IMR-90 (cell line): Measurements from ENCODE around the gene GPR152. TPM values are rescaled to one million over a fixed set of nuclear protein-coding genes. Genes with fewer than 3 reads are reported as not detected.
"Not testable (repeated sequence)": the region's sequence is repeated elsewhere in the genome, so short reads cannot be mapped to it uniquely, and the experiment has no call there.

Experiments
- ATAC-seq: fragments of 200-7000 bp; cut with Tn5 transposase; 2 replicates; pipeline ENCODE4 v1.9.1; 2020; ENCODE audit warnings: low read depth, mild to moderate bottlenecking, moderate library complexity
- BruUV-seq: library from RNA; stranded (reverse); fragments of 400-500 nt; replicated peaks from 2 replicates; lab custom pipeline; 2021; lab: Mats Ljungman, UMichigan
- CTCF ChIA-PET: fragments of 300-600 bp; formaldehyde crosslinking; extraction: SDS; loops from one replicate; lab custom pipeline; 2021; ENCODE audit warnings: antibody characterized with exemption; lab: Yijun Ruan, JAX
- POLR2A ChIA-PET: fragments of 300-600 bp; sonication (Branson Sonifier 250); formaldehyde crosslinking; loops from one replicate; lab custom pipeline; 2022; ENCODE audit warnings: antibody characterized with exemption; ENCODE audit not compliant: unreplicated experiment; lab: Charles Lee
- DNase-seq: peaks from one replicate; pipeline ENCODE4 v3.0.0; 2013
- H2AFZ ChIP-seq: replicated peaks from 2 replicates; pipeline ENCODE3; 2013; ENCODE audit warnings: low read length, mild to moderate bottlenecking; ENCODE audit not compliant: poor library complexity
- H2AK5ac ChIP-seq: 2 replicates; pipeline ENCODE4 v1.6.1; 2013; ENCODE audit warnings: low read depth, low read length, inconsistent platforms
- H2AK9ac ChIP-seq: replicated peaks from 2 replicates; pipeline ENCODE3; 2013; ENCODE audit warnings: mild to moderate bottlenecking, low read depth, low read length, moderate library complexity; ENCODE audit not compliant: poor library complexity
- H2BK120ac ChIP-seq: 2 replicates; pipeline ENCODE4 v1.6.1; 2013; ENCODE audit warnings: low read depth, low read length, inconsistent platforms
- H2BK15ac ChIP-seq: 3 replicates; pipeline ENCODE4 v1.6.1; 2013; ENCODE audit warnings: low read depth, low read length, inconsistent platforms
- H2BK20ac ChIP-seq: 2 replicates; pipeline ENCODE4 v1.6.1; 2013; ENCODE audit warnings: low read depth, mild to moderate bottlenecking, inconsistent platforms, low read length, moderate library complexity
- H2BK5ac ChIP-seq: 2 replicates; pipeline ENCODE4 v1.6.1; 2013; ENCODE audit warnings: mild to moderate bottlenecking, low read depth, low read length, inconsistent platforms; ENCODE audit not compliant: poor library complexity, severe bottlenecking
- H3K14ac ChIP-seq: replicated peaks from 2 replicates; pipeline ENCODE4 v1.6.1; 2013; ENCODE audit warnings: low read depth, low read length, inconsistent platforms
- H3K18ac ChIP-seq: 2 replicates; pipeline ENCODE4 v1.6.1; 2013; ENCODE audit warnings: low read depth, low read length, control low read depth
- H3K23ac ChIP-seq: 2 replicates; pipeline ENCODE4 v1.6.1; 2013; ENCODE audit warnings: low read depth, low read length, inconsistent platforms
- H3K27ac ChIP-seq: 2 replicates; pipeline ENCODE4 v1.5.1; 2013; ENCODE audit warnings: mild to moderate bottlenecking, control low read depth, low read length; ENCODE audit not compliant: insufficient read depth
- H3K27me3 ChIP-seq: 2 replicates; pipeline ENCODE4 v1.6.1; 2013; ENCODE audit warnings: low read length; ENCODE audit not compliant: control insufficient read depth, insufficient read depth
- H3K36me3 ChIP-seq: 2 replicates; pipeline ENCODE4 v1.6.1; 2013; ENCODE audit warnings: low read length, mixed read lengths; ENCODE audit not compliant: control insufficient read depth, insufficient read depth
- H3K4ac ChIP-seq: 2 replicates; pipeline ENCODE4 v1.6.1; 2013; ENCODE audit warnings: low read depth, low read length, inconsistent platforms
- H3K4me1 ChIP-seq: 2 replicates; pipeline ENCODE4 v1.6.1; 2013; ENCODE audit warnings: low read length, mixed read lengths; ENCODE audit not compliant: control insufficient read depth, insufficient read depth
- H3K4me2 ChIP-seq: 2 replicates; pipeline ENCODE4 v1.6.1; 2013; ENCODE audit warnings: low read depth, mild to moderate bottlenecking, control low read depth, low read length, moderate library complexity
- H3K4me3 ChIP-seq: 2 replicates; pipeline ENCODE4 v1.5.1; 2013; ENCODE audit warnings: low read depth, mild to moderate bottlenecking, control low read depth, low read length, moderate library complexity; ENCODE audit not compliant: insufficient read depth
- H3K56ac ChIP-seq: 2 replicates; pipeline ENCODE4 v1.6.1; 2013; ENCODE audit warnings: low read length, inconsistent platforms; ENCODE audit not compliant: insufficient read depth; ENCODE audit errors: extremely low read depth
- H3K79me1 ChIP-seq, 2 experiments: 2 replicates each; pipeline ENCODE4 v1.6.1; 2013; ENCODE audit warnings: low read length in 2 of 2, inconsistent platforms in 1 of 2, low read depth in 1 of 2
- H3K9ac ChIP-seq: 2 replicates; pipeline ENCODE4 v1.6.1; 2013; ENCODE audit warnings: low read depth, low read length, control low read depth
- H3K9me1 ChIP-seq: 2 replicates; pipeline ENCODE4 v1.6.1; 2013; ENCODE audit warnings: low read length, inconsistent platforms; ENCODE audit not compliant: insufficient read depth
- H3K9me3 ChIP-seq: 2 replicates; pipeline ENCODE4 v1.6.1; 2013; ENCODE audit warnings: low read length; ENCODE audit not compliant: control insufficient read depth, insufficient read depth
- H4K20me1 ChIP-seq: 2 replicates; pipeline ENCODE4 v1.6.1; 2013; ENCODE audit warnings: low read length, inconsistent platforms; ENCODE audit not compliant: insufficient read depth
- H4K5ac ChIP-seq: 2 replicates; pipeline ENCODE4 v1.6.1; 2013; ENCODE audit warnings: mild to moderate bottlenecking, low read depth, low read length, control low read depth
- H4K8ac ChIP-seq, 2 experiments: 2 replicates each; pipeline ENCODE4 v1.6.1; 2013; ENCODE audit warnings: low read depth in 2 of 2, low read length in 2 of 2, control low read depth in 1 of 2, inconsistent platforms in 1 of 2
- H4K91ac ChIP-seq: 2 replicates; pipeline ENCODE4 v1.6.1; 2013; ENCODE audit warnings: low read depth, low read length, inconsistent platforms; ENCODE audit not compliant: insufficient read depth
- WGBS, 2 experiments: methylation state at CpG; one replicate each; pipeline versions ENCODE4 v1.1.5 to v1.1.7; 2013; ENCODE audit warnings: missing lambda C conversion rate in 2 of 2; ENCODE audit not compliant: insufficient read length in 1 of 2; ENCODE audit errors: extremely low coverage in 2 of 2; 5-methylcytosine and 5-hydroxymethylcytosine counted together
- dilution Hi-C: fragments of 300-500 bp; cut with HindIII; formaldehyde crosslinking; loops from one replicate; pipeline ENCODE4 v1.14.3; 2018; ENCODE audit warnings: low sequenced_read_pairs; ENCODE audit not compliant: unreplicated experiment
- in situ Hi-C: fragments of 300-500 bp; cut with MboI; formaldehyde crosslinking; loops from 3 replicates; pipeline ENCODE4 v1.14.3; 2019; ENCODE audit warnings: low sequenced_read_pairs, inconsistent platforms, mixed read lengths
- intact Hi-C: fragments of 100-400 bp; cut with micrococcal nuclease; formaldehyde crosslinking; loops from 2 replicates; pipeline ENCODE4 v1.10.0; 2022
- polyA plus RNA-seq, 3 experiments: library from polyadenylated mRNA; depleted of rRNA; stranded (reverse); fragments of >200 nt; gene quantifications; 2 replicates each; pipeline ENCODE4 v1.2.3, GENCODE V29; 2012; ENCODE audit warnings: low replicate concordance in 1 of 3
- total RNA-seq: library from RNA; depleted of rRNA; stranded (reverse); fragments of >200 nt; gene quantifications from 2 replicates; pipeline ENCODE4 v1.2.3, GENCODE V29; 2012

Gene GPR152
- total and polyA plus RNA-seq, 2 of the 4 experiments (the other 2 are of a cell fraction): not detected

DNA sequence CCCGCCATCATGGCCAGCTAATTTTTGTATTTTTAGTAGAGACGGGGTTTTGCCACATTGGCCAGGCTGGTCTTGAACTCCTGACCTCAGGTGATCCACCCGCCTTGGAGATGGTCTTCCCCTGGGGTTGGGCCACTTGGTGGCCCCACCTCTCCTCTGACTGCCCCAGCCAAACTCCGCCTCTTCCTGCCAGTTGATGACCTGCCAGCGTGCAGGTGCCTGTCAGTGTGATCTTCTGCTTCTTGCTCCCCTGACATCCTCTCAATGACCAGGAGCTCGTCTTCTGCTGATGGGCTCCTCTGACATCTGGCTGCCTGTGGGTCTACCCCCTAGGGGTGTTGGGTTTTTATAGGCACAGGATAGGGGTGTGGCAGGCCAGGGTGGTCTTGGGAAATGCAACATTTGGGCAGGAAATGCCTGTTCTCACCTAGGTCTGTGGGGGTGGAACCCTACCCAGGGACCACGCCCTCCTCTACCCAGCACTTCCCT lies 33.4 kb upstream of the GPR152 start:
- 86% methylated on average over 2 of the region's 7 CpGs; no CpG with 5 or more reads in 1 of the 2 experiments for WGBS, 2 experiments
- H2BK120ac ChIP-seq, H3K27ac ChIP-seq, DNase-seq, H2BK15ac ChIP-seq, POLR2A ChIA-PET, H2AK5ac ChIP-seq, H4K5ac ChIP-seq, dilution Hi-C loops, H3K4me3 ChIP-seq, H3K27me3 ChIP-seq, H3K9me3 ChIP-seq, H4K8ac ChIP-seq, in situ Hi-C loops, H2BK5ac ChIP-seq, CTCF ChIA-PET, H3K23ac ChIP-seq, H3K4ac ChIP-seq, H3K14ac ChIP-seq, H3K4me2 ChIP-seq, H2AK9ac ChIP-seq, H3K56ac ChIP-seq, H3K9ac ChIP-seq, H4K20me1 ChIP-seq, H3K4me1 ChIP-seq, H2BK20ac ChIP-seq, intact Hi-C loops, H4K91ac ChIP-seq, H3K18ac ChIP-seq, BruUV-seq, H2AFZ ChIP-seq, ATAC-seq: not testable (repeated sequence)
- H3K36me3 ChIP-seq: peaks cover 23% of the 10 kb centered on the region
- H3K9me1 ChIP-seq: peaks cover 19% of the 10 kb centered on the region
- H3K79me1 ChIP-seq: peaks cover 14 to 38% of the 10 kb centered on the region in 2 experiments
